Aorta (tissue), 5 donors: ENCODE data around the gene UBE2D2. TPM values are rescaled to one million over a fixed set of nuclear protein-coding genes. Genes with fewer than 3 reads are reported as not detected.

ENCODE experiments used
- ATAC-seq: fragments of 200-7000 bp; cut with Tn5 transposase; one replicate; pipeline ENCODE4 v1.9.1; 2022; ENCODE audit warnings: moderate library complexity; ENCODE audit not compliant: low FRiP score
- DNase-seq, 2 donors: peaks; one replicate each; pipeline ENCODE4 v3.0.0-alpha.2; 2020
- H3K27ac ChIP-seq, 2 donors: one replicate each; pipeline ENCODE4 v1.5.1; 2013; ENCODE audit warnings: low read length in 2 of 2, mild to moderate bottlenecking in 2 of 2, moderate library complexity in 2 of 2, control low read depth in 1 of 2, inconsistent platforms in 1 of 2, low read depth in 1 of 2
- H3K27me3 ChIP-seq, 2 donors: one replicate each; pipeline ENCODE4 v1.6.1; 2013; ENCODE audit warnings: control low read depth in 1 of 2, low read length in 1 of 2, mild to moderate bottlenecking in 1 of 2, moderate library complexity in 1 of 2; ENCODE audit not compliant: insufficient read depth in 2 of 2, control insufficient read depth in 1 of 2
- H3K36me3 ChIP-seq, 2 donors: one replicate each; pipeline ENCODE4 v1.6.1; 2013; ENCODE audit warnings: control low read depth in 1 of 2, low read length in 1 of 2, mild to moderate bottlenecking in 1 of 2; ENCODE audit not compliant: insufficient read depth in 2 of 2, control insufficient read depth in 1 of 2
- H3K4me1 ChIP-seq, 2 donors: one replicate each; pipeline ENCODE4 v1.6.1; 2013; ENCODE audit warnings: low read length in 2 of 2, control low read depth in 1 of 2, mild to moderate bottlenecking in 1 of 2, moderate library complexity in 1 of 2; ENCODE audit not compliant: insufficient read depth in 2 of 2, control insufficient read depth in 1 of 2
- H3K4me3 ChIP-seq, 2 donors: one replicate each; pipeline ENCODE4 v1.5.1; 2013; ENCODE audit warnings: low read length in 2 of 2, control low read depth in 1 of 2, mild to moderate bottlenecking in 1 of 2
- H3K9me3 ChIP-seq: one replicate; pipeline ENCODE4 v1.6.1; 2013; ENCODE audit warnings: mild to moderate bottlenecking, low read length; ENCODE audit not compliant: control insufficient read depth
- WGBS, 2 donors: extraction: QIAGEN DNeasy Blood & Tissue Kit; methylation state at CpG; one replicate each; pipeline ENCODE4 v1.1.7; 2013; 5-methylcytosine and 5-hydroxymethylcytosine counted together
- intact Hi-C, 2 donors: fragments of 100-400 bp; cut with DNase I; formaldehyde crosslinking; loops; one replicate each; pipeline versions ENCODE4 v1.14.2 to v1.15.0; 2022
- polyA plus RNA-seq, 2 donors: library from polyadenylated mRNA; stranded (reverse); fragments of 200-250 nt; gene quantifications; one replicate each; pipeline ENCODE4 v1.2.3, GENCODE V29; 2013
- total RNA-seq, 2 donors: library from RNA; stranded (reverse); fragmentation: NEBNext Ultra II Directional; extraction: Animal tissue kit (Norgen Biotek cat#: 25700); gene quantifications; one replicate each; pipeline ENCODE4 v1.2.1, GENCODE V29; 2021
- donor health status: healthy with polysubstance abuse.
- donor health status: Bipolar disorder and iron deficiency.
- donor health status: DM: no; HTN: no; CAD: no.
- donor health status: DM: no; HTN: no; CAD: no.
- donor health status: DM: yes; HTN: yes; CAD: no.

UBE2D2 gene
- total and polyA plus RNA-seq, 4 donors: 96.8 to 116 (median 99.9) TPM

DNA sequence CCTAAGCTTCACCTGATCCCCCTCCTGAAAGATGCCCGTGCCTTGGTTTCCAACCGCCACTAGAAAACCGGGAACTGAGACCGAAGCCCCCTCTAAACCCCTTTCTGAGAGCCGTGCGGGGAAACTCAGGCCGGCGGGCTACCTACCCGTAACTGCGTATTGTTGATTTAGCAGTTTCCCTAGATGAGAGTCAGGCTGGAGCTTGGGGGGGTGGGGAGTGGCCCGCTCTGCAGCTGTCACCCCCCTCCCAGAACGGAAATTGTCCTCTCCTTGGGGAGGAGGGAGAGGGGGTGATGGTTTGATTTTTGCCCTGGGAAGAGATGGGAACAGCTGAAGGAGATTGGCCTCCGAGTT is 89.5 kb downstream of the UBE2D2 start:
- DNase-seq: peak; percentile 46 to 77

DNA sequence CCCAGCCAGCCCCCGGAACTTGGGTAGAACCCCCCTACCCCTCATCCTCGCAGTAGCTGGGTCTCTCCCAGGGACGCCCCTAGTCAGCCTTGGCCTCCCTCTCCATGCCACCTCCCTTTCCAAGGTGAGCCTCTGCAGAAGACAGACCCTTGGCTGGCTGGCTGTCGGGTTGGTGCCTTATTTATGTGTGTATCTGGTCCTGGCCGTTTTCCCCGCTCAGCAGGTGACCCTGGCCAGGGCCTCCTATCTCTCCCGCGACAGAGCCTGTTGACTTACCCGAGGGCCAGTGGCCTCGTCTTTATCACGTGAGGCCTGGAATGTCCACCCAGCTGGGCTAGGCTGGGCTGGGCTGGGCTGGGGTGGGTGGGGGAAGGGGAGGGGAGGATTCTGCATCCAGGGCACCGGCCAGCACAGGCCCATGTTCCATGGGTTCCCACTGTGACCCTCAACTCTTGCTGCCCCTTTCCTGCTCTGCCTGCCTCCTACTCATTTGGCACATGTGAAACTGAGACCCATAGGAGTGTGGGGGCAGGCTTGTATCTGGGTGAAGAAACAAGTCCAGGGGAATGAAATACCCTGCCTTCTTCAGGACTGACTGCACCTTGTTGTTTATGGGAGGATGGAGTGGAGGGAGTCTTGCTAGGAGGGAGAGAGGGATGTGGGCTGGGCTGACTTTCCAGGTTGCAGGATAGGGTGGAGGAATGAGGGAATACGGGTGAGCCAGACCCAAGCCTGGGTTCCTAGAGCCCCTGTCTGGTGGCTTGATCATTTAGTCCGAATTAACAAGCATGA is 90.1 kb downstream of the UBE2D2 start:
- no peaks in the 10 kb centered on the region for H3K36me3 ChIP-seq
- peak; percentile 72 to 81 for DNase-seq
- intact Hi-C loops: loop anchor here (2.0 to 5.0 kb wide), 4 partner anchors 36 to 96 kb away; no protein-coding TSS in a partner anchor
- H3K27me3 ChIP-seq: no peaks in the 10 kb centered on the region
- H3K4me3 ChIP-seq: peak overlapping the region; percentile 68 to 78
- H3K27ac ChIP-seq: peak overlapping the region in 1 of 2 donors; percentile 89
- H3K4me1 ChIP-seq: peaks cover 0 to 1% of the 10 kb centered on the region in 2 donors
- H3K9me3 ChIP-seq: no peaks in the 10 kb centered on the region
- WGBS, 2 donors: 8 to 9% methylated on average over 14 of the region's 14 CpGs
- ATAC-seq: peak; percentile 15

More for the DNA sequence above, 89.5 kb downstream of the UBE2D2 start:
- H3K4me1 ChIP-seq: peaks cover 0 to 1% of the 10 kb centered on the region in 2 donors
- intact Hi-C loops: loop anchor here (2.0 to 5.0 kb wide), 4 partner anchors 37 to 97 kb away; no protein-coding TSS in a partner anchor
- no peaks in the 10 kb centered on the region for H3K27me3 ChIP-seq
- no peaks in the 10 kb centered on the region for H3K36me3 ChIP-seq
- 3 to 4% methylated on average over 13 of the region's 13 CpGs for WGBS, 2 donors
- no peaks in the 10 kb centered on the region for H3K9me3 ChIP-seq
- H3K4me3 ChIP-seq: peak overlapping the region; percentile 68 to 78
- H3K27ac ChIP-seq: peak overlapping the region in 1 of 2 donors; percentile 89
- ATAC-seq: no peak

DNA sequence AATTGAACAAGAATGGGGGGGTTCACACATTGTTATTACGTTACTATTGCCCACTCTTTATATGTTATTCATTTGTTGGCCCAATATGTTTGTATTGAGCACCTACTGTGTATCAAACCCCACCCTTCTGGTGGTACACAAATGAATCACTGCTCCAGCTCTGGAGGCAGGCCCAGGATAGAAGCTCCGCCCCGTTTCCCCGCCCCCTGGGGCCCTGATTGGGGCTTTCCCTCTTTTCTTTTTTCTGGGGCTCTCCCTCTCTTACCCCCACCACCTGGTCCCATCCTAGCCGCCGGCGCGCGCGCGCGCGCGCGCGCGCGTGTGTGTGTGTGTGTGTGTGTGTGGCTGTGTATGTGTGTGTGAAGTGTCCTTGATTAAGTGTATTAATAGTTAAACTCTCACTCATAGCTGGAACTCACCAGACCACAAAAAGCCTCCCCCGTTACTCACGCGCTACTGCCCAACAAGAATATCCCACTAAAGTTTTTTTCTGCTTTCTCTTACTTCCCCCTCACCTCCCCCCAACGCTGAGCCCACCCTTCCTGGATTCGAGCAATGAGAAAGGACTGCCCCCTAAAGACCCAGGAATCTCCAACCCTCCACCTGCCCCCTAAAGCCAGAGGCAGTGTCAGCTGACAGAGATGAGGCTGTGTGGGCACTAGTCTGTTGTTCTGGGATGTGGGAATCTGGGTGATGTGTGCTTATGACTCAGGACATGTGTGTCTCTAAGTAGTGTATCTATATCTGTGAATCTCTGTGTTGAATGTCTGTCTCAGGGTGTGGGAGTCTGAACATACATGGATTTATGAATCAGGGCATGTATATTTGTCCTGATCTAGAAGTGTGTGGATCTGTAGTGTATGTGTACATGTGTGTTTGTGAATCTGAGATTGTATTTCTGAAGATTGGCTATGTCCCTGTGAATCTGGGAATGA is 91.0 kb downstream of the UBE2D2 start:
- ATAC-seq (peak; percentile 30), DNase-seq (peak; percentile 84 to 94)
- Histone ChIP-seq H3K4me3 (no peak overlapping the region), H3K27ac (peak overlapping the region; percentile 53 to 83), H3K9me3 (no peaks in the 10 kb centered on the region), H3K27me3 (no peaks in the 10 kb centered on the region), H3K4me1 (peaks cover 0 to 1% of the 10 kb centered on the region in 2 donors), H3K36me3 (no peaks in the 10 kb centered on the region)
- WGBS, 2 donors: 0 to 3% methylated on average over 9 to 23 of the region's 23 CpGs
- intact Hi-C loops: loop anchor here (2.0 to 5.0 kb wide), 4 partner anchors 35 to 95 kb away; no protein-coding TSS in a partner anchor

DNA sequence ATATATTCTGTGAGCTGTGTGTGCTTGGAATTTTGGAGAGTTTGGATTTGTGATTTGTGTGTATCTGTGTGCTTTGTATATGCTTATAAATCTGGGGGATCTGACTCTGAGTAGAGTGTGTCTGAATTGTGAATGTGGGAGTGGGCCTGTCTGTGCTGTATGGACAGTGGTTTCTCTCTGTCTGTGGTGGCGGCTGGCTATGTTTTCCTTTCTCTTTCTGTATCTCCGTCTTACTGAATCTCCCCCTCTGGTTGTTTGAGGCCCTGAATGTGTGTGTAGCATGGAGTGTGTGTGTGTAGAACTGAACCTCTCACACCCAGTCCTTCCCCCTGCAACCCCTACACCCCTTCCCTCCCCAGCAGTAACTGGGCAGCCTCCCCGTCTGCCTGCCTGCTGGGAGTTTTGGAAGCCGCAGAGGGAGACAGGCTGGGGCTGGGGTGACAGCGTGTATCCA is 91.7 kb downstream of the UBE2D2 start:
- Histone ChIP-seq H3K27me3 (no peaks in the 10 kb centered on the region), H3K4me1 (peaks cover 0 to 1% of the 10 kb centered on the region in 2 donors), H3K36me3 (no peaks in the 10 kb centered on the region), H3K4me3 (no peak overlapping the region), H3K27ac (peak overlapping the region; percentile 39 to 53), H3K9me3 (no peaks in the 10 kb centered on the region)
- DNase-seq (no peak), ATAC-seq (no peak)
- WGBS, 2 donors: 5 to 6% methylated on average over 5 of the region's 5 CpGs
- intact Hi-C loops: loop anchor here (5.0 kb wide), 3 partner anchors 34 to 94 kb away; no protein-coding TSS in a partner anchor

DNA sequence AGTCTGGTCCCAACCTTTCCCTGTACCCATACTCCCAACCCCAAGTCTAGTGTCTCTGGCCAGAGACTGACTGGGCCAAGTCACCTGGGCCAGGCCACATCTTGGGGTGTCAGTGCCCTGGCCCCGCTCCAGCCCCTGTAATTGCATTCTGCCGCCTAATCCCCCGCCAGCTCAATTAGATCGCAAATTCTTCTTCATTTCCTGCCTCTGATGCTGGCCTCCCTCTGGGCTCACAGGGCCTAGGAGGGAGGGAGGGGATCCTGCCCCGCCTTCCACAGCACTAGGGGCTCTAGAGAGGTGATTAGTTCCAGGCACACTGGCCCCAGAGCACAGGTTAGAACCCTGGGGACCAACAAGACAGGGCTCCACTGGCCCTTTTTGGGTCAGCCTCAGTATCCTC is 92.5 kb downstream of the UBE2D2 start:
- Histone ChIP-seq H3K4me3 (no peak overlapping the region), H3K27ac (peak overlapping the region; percentile 6 to 94), H3K4me1 (peaks cover 0 to 1% of the 10 kb centered on the region in 2 donors), H3K27me3 (no peaks in the 10 kb centered on the region), H3K36me3 (no peaks in the 10 kb centered on the region), H3K9me3 (no peaks in the 10 kb centered on the region)
- intact Hi-C loops: loop anchor here (5.0 kb wide), 3 partner anchors 34 to 94 kb away; no protein-coding TSS in a partner anchor
- no peak for DNase-seq
- WGBS, 2 donors: 69 to 73% methylated on average over 5 of the region's 5 CpGs
- ATAC-seq: no peak

DNA sequence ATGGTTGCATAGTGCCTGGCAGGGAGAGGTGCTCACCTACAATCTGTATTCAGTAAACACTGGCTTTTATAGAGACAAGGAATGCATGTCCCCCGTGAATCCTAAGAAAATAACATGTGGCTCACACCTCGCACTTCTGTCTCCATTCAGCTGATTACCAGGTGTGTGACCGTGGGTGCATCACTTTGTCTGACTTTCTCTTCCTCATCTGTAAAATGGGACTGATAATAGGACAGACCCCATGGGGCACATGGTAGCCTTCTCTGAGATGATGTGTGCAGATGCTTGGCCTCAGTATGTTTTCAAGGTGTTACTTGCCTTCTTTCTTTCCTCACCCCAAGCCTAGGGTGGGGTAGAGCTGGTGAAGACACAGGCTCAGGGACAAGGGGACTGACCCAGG is 93.3 kb downstream of the UBE2D2 start:
- ATAC-seq (no peak), DNase-seq (no peak)
- 76 to 78% methylated on average over 3 of the region's 3 CpGs for WGBS, 2 donors
- H3K27ac ChIP-seq: peak overlapping the region; percentile 83 to 94
- no peaks in the 10 kb centered on the region for H3K27me3 ChIP-seq
- H3K4me1 ChIP-seq: peaks cover 0 to 1% of the 10 kb centered on the region in 2 donors
- no peaks in the 10 kb centered on the region for H3K9me3 ChIP-seq
- no peaks in the 10 kb centered on the region for H3K36me3 ChIP-seq
- intact Hi-C loops: loop anchor here (5.0 kb wide), 3 partner anchors 33 to 93 kb away; no protein-coding TSS in a partner anchor
- no peak overlapping the region for H3K4me3 ChIP-seq

DNA sequence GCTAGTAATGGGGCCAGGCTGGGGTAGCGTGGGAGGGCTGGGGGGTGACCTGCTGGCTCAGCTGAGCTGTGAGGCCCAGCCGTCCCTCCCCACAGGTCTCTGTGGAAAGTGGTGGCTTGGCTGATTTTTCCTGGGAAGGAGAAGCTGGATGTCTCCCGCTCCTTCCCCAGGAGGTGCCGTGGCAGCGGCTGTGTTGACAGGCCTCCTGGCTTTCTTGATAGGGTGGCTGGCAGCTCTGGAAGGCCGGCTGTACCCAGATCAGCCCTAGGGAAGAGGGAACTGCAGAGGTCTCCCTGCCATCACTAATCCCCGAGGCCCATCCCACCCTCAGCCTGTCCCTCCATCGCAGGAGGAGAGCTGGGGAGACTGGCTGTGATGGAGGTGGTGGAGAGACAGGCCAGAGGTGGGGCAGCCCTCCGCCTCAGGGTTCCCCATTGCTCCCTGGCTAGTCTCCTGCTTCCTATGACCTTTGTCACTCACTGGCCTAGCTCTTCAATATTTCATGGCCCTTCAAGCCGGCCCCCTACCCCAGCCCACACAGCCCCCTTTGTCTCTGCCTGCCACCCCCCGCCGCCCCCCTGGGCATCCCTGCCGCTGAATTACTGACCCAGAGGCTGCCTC is 93.8 kb downstream of the UBE2D2 start:
- WGBS, 2 donors: 12 to 24% methylated on average over 11 to 13 of the region's 13 CpGs
- intact Hi-C loops: loop anchor here (5.0 kb wide), 4 partner anchors 32 to 92 kb away; no protein-coding TSS in a partner anchor
- Histone ChIP-seq H3K36me3 (no peaks in the 10 kb centered on the region), H3K27me3 (no peaks in the 10 kb centered on the region), H3K27ac (peak overlapping the region; percentile 83 to 94), H3K4me3 (no peak overlapping the region), H3K4me1 (peaks cover 0 to 1% of the 10 kb centered on the region in 2 donors), H3K9me3 (no peaks in the 10 kb centered on the region)
- DNase-seq (no peak), ATAC-seq (no peak)
